HG02840 (cell line): ENCODE results near the gene ENO1.

Source experiments
- ATAC-seq: cut with Tn5 transposase; IDR thresholded peaks from one replicate; pipeline ENCODE4 v1.9.1; 2021; ENCODE audit warnings: mild to moderate bottlenecking, moderate library complexity, moderate number of reproducible peaks; ENCODE audit not compliant: unreplicated experiment, low FRiP score

Gene ENO1

GRCh38 chr1:8871965-8872399 is 6.5 kb downstream of the ENO1 start:
- no peak for ATAC-seq

DNA sequence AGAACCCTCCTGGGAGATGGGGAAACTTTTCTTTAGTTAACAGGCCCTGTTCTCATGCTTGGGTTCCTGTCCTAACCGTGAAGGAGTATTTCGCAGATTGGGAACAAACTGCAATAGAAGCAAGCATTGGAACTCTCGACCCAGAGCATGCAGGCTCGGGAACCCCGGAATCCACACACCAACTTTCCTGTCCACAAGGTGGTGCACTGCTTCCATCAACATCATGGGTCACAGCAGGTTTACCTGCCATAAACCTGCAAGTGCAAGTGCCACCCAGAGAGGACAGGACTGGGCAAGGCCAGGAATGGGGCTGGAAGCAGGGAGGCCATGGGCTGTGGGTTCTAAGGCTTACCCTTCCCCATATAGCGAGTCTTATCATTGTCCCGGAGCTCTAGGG is 6.9 kb downstream of the ENO1 start:
- no peak for ATAC-seq

- no peak for ATAC-seq
Observed at GRCh38 chr1:8870616-8871538, 7.6 kb downstream of the ENO1 start.

DNA sequence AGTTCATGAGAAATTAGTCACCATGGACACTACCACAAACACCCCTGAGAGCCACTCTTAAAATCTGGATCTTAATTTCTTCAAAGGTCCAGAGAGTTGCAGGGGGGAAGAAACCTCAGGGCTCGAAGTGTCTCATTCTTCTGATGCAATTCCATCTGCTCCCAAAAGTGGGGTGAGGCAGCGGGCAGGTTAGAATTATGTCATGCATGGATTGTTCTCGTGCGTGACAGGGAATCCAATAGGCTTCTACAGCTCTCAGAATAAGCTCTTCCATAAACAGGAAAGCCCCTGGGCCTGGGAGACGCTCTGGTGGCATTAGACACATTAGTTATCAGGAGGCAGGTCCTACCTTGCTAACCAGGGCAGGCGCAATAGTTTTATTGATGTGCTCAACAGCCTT is 8.4 kb downstream of the ENO1 start:
- ATAC-seq = no peak

GRCh38 chr1:8867878-8868567 is 10.5 kb downstream of the ENO1 start:
- no peak for ATAC-seq

GRCh38 chr1:8866792-8867415 is 11.6 kb downstream of the ENO1 start:
- no peak for ATAC-seq

DNA sequence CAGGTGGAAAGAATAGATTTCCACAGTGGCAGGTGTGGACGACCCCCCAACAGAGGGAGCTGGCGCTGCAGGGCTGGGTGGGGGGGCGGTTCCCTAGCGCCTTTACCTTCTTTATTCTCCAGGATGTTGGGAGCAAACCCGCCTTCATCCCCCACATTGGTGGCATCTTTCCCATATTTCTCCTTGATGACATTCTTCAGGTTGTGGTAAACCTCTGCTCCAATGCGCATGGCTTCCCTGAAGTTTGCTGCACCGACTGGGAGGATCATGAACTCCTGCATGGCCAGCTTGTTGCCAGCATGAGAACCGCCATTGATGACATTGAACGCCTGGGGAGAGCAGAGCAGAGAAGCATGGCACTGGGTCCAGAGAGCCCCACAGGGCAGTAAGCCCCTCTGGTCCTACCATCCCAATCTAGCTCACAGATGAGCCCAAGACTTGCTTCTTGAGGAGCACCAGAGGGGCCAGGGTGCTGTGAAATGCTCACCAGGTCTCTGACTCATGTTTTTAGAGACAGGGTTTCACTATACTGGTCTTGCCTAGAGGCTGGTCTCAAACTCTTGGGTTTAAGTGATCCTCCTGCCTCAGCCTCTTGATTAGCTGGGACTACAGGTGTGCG is 12.2 kb downstream of the ENO1 start:
- no peak for ATAC-seq

GRCh38 chr1:8864713-8865344 is 13.7 kb downstream of the ENO1 start:
- ATAC-seq = no peak

DNA sequence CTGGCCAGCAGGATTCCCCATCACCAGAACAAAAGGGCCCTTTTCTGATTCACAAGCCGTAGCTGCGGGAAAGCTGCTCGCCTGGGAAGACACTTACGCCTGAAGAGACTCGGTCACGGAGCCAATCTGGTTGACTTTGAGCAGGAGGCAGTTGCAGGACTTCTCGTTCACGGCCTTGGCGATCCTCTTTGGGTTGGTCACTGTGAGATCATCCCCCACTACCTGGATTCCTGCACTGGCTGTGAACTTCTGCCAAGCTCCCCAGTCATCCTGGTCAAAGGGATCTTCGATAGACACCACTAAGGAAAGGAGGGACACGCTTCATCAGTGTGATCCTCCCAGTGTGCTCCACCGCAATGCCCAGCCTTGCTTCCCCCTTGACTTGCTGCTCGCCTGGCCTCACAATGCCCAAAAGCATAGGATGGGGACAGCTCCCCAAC is 14.7 kb downstream of the ENO1 start:
- no peak for ATAC-seq

- ATAC-seq = no peak
Observed at GRCh38 chr1:8863138-8863537, 15.3 kb downstream of the ENO1 start.

DNA sequence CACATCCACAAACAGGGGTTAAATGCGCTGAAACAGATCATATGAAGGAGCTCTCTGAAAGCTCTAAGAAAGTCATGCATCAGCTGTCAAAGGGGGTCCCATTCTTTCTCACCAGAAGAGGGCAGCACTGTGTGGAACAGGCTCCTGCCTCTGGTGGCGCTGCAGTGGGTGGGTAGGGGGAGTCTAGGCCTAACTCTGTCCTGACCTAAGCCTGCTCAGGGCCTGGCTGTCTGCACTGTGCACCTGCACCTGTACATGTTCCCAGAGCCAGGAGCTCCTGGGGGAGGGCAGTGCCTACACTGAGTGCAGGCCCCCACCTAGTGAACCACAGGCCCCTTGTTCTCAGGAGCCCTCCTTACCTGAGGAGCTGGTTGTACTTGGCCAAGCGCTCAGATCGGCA is 16.0 kb downstream of the ENO1 start:
- no peak for ATAC-seq

DNA sequence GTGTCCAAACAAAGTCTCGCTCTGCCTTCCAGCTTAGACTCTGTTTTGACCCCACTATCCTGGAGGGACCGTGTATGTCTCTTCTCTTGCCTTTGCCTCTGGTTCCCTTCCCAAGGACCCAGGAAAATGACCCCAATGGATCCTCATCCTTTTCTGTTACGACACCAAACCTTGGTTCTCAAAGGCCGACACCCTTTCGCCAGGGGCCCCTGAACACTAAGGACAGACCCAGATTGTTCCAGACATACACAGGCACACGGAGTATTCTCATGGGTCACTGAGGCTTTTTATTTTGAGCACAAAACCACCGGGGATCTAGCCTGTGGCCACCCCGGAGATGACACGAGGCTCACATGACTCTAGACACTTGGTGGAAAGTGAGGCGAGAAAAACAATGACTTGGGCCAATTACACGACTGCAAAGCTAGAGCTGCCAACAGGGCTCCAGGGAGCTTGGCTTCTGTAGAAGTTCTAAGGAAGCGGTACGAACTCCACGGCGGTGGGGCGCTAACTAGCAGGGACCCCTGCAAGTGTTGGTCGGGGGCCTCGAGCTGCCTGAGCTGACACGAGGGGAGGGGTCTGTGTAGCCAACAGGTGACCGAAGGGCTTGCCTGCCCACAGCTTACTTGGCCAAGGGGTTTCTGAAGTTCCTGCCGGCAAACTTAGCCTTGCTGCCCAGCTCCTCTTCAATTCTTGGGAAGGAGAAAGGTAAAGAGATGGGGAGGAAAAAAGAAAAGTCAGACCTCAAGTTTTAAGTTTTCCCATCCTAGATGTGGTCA is 17.6 kb downstream of the ENO1 start:
- ATAC-seq = no peak

DNA sequence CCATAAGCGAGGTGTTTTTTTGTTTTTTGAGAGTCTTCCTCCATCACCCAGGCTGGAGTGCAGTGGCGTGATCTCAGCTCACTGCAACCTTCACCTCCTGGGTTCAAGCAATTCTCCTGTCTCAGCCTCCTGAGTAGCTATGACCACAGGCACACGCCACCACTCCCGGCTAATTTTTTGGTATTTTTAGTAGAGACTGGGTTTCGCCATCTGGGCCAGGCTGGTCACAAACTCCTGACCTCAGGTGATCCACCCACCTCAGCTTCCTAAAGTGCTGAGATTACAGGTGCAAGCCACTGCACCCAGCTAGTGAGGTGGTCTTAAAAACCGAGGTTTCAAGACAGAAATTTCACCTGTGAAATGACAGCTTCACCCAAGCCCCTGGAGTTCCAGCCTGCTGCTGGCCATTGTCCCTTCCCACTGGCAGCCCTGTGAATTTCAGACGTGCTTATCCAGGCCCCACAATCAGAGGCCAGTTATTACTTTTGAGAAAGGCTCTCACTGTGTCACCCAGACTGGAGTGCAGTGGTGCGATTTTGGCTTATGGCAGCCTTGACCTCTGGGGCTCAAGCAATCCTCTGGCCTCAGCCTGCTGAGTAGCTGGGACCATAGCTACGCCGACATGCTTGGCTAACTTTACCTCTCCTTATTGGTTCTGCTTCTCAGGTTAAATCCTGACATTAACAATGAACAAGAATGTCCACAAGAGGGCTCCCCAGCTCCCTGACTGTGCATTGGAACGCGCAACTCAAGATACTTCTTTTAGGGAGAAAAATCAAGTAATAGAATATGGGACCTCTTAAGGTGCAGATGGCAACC is 19.4 kb downstream of the ENO1 start:
- ATAC-seq = no peak

DNA sequence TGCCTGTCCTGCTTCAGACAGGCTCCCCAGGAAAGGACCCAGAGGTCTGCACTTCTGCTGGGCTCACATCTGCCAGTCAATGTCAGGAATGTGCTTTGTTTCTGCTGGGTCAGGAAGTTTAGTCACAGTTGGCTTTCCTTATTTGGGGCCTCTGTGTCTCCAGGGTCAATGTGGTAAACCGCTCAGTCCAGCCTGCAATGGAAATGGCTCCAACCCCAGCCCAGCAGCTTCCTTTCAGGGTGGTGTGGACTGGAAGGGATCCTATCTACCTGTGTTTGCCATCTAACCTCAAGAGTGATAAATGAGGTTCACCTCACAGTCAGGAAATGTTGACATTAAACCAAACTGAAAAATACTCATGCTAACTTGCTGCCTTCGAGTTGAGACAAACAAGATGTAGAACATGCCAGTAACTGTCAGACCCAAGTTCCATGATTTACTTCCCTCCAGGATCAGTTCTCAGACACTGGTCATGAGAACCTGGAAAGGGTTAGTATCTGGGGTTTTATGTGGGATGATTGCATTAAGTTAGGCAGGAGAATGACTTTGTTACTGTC is 20.3 kb downstream of the ENO1 start:
- no peak for ATAC-seq

- no peak for ATAC-seq
Observed at GRCh38 chr1:8856689-8857412, 21.6 kb downstream of the ENO1 start.

DNA sequence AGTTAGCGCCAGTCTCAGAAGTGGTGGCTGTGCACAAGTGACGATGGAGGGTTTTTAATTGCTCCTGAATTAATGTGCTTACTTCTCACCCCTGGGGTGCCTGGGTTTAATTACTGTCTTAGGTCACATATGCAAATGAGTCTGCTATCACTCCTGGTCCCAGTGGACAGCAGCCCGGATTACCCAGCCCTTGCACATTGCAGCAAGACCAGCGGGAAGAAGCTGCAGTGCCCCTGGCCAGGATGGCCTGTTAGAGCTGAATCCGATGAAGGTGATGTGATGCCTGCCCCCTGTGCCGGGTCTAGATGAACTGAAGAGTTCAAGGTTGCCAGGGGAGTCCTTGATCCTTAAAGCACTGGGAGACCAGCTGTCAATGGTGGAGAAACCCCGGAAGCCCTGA is 24.2 kb downstream of the ENO1 start:
- no peak for ATAC-seq

DNA sequence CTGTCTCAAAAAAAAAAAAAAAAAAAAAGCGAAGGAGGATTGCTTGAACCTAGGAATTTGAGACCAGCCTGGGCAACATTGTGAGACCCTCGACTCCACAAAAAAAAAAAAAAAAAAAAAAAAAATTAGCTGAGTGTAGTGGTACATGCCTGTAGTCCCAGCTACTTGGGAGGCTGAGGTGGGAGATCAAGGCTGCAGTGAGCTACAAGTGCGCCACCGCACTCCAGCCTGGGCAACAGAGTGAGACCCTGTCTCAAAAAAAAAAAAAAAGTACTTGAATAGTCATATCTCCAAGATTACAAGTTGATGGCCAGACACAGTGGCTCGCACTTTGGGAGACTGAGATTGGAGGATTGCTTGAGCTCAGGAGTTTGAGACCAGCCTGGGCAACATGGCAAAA is 27.4 kb downstream of the ENO1 start:
- no peak for ATAC-seq
